ENCODE measurements around the gene MYO3B. TPM values are rescaled to one million over a fixed set of nuclear protein-coding genes. Genes with fewer than 3 reads are reported as not detected.

MYO3B gene
- total RNA-seq, 1 donor from 2014 or later, result 0.05 TPM

DNA sequence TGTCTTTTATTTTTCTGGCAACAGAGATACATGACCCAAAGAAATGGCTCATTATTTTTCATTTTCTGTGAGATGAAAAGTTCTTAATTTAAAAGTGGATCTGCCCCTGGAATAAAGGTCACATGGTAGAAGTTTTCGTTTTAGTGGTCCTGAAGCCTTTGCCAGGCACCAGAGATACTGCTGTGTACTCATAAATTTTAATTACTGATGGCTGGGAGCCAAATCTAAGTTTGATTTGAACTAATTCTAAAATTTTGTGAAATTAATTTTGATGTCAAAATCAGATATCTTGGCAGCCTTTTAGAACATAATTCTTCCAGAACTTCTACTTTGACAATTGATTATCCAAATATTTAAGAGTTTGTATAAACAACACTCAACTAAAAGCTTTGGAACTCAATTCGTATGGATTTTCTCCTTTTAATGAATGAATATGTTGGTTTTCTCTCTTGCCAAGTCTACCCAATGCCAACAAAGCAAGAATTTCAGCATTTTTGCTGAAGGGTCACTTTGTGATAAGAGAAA is 408.7 kb downstream of the MYO3B start:
- DNase-seq, result no peak
- no peak overlapping the region for H3K4me3 ChIP-seq
- no peaks in the 10 kb centered on the region for H3K9me3 ChIP-seq (replicated peaks)
- intact Hi-C loops (cut with micrococcal nuclease), result no loop called here
- H3K27me3 ChIP-seq (ENCODE audit: low read depth), result peaks cover 3% of the 10 kb centered on the region
- H3K4me1 ChIP-seq, result no peaks in the 10 kb centered on the region
- TF ChIP-seq, protein P1, sequence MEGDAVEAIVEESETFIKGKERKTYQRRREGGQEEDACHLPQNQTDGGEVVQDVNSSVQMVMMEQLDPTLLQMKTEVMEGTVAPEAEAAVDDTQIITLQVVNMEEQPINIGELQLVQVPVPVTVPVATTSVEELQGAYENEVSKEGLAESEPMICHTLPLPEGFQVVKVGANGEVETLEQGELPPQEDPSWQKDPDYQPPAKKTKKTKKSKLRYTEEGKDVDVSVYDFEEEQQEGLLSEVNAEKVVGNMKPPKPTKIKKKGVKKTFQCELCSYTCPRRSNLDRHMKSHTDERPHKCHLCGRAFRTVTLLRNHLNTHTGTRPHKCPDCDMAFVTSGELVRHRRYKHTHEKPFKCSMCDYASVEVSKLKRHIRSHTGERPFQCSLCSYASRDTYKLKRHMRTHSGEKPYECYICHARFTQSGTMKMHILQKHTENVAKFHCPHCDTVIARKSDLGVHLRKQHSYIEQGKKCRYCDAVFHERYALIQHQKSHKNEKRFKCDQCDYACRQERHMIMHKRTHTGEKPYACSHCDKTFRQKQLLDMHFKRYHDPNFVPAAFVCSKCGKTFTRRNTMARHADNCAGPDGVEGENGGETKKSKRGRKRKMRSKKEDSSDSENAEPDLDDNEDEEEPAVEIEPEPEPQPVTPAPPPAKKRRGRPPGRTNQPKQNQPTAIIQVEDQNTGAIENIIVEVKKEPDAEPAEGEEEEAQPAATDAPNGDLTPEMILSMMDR (IDR thresholded peaks at IDR 0.05; ENCODE audit: borderline replicate concordance), result no peak
- H3K27ac ChIP-seq (replicated peaks), result no peak overlapping the region
- H3K36me3 ChIP-seq, result no peaks in the 10 kb centered on the region

DNA sequence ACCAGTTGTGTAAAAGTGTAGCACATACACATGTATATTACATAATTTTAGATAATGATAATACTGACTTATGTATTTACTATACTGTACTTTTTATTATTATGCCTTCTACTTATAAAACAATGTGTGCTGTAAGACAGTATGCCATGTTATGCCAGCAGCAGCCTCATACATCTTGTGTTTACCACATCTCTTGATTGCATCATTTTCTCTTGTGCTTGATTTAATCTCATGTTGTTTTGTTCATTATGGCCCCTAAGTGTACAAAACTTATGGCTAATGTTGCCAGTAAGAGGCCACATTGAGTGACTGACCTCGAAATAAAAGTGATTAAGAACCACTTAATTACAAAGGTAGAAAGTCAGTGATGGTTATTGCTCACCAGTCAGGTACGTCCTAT is 409.2 kb downstream of the MYO3B start:
- Histone ChIP-seq H3K27me3 (ENCODE audit: low read depth) (peaks cover 3% of the 10 kb centered on the region), H3K4me1 (no peaks in the 10 kb centered on the region), H3K36me3 (no peaks in the 10 kb centered on the region), H3K9me3 (replicated peaks) (no peaks in the 10 kb centered on the region), H3K4me3 (no peak overlapping the region), H3K27ac (replicated peaks) (no peak overlapping the region)
- TF ChIP-seq, protein P1 (IDR thresholded peaks at IDR 0.05; ENCODE audit: borderline replicate concordance), result no peak
- intact Hi-C loops (cut with micrococcal nuclease), result no loop called here
- no peak for DNase-seq

DNA sequence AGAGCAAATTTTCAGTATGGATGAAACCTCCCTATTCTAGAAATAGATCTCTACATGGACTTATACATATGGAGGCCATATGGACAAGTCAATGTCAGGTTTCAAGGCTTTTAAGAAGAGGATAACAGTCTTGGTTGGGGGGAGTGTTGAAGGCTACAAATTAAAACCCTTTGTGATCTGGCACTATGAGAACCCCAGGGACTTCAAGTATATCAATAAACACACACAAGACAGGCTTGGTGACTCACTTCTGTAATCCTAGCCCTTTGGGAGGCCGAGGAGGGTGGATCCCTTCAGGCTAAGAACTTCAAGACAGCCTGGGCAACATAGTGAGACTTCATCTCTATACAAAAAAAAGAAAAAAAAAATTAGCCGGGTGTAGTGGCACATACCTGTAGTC is 410.0 kb downstream of the MYO3B start:
- H3K27ac ChIP-seq (replicated peaks), result no peak overlapping the region
- intact Hi-C loops (cut with micrococcal nuclease), result no loop called here
- H3K27me3 ChIP-seq (ENCODE audit: low read depth), result peaks cover 3% of the 10 kb centered on the region
- TF ChIP-seq, protein P1 (IDR thresholded peaks at IDR 0.05; ENCODE audit: borderline replicate concordance), result no peak
- no peak overlapping the region for H3K4me3 ChIP-seq
- no peak for DNase-seq
- no peaks in the 10 kb centered on the region for H3K36me3 ChIP-seq
- H3K4me1 ChIP-seq, result no peaks in the 10 kb centered on the region
- H3K9me3 ChIP-seq (replicated peaks), result no peaks in the 10 kb centered on the region

DNA sequence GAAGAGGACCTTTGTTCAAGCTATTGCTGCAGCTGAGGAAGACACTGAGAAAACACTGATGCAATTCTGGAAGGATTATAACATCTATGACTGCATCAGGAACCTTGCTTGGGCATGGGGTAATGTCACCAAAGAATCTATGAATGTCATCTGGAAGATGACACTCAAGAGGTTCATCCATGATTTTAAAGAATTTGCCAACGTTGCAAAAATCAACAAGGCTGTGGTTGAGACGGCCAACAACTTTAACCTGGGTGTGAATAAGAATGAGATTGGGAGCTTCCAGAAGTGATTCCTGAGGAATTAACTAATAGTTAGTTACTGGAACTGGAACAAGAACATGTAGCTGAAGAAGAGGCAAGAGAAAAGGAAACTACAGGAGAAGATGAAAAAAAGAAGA is 410.8 kb downstream of the MYO3B start:
- intact Hi-C loops (cut with micrococcal nuclease), result no loop called here
- no peaks in the 10 kb centered on the region for H3K36me3 ChIP-seq
- no peak overlapping the region for H3K27ac ChIP-seq (replicated peaks)
- H3K27me3 ChIP-seq (ENCODE audit: low read depth), result peaks cover 3% of the 10 kb centered on the region
- TF ChIP-seq, protein P1 (IDR thresholded peaks at IDR 0.05; ENCODE audit: borderline replicate concordance), result no peak
- no peak overlapping the region for H3K4me3 ChIP-seq
- H3K4me1 ChIP-seq, result no peaks in the 10 kb centered on the region
- H3K9me3 ChIP-seq (replicated peaks), result no peaks in the 10 kb centered on the region
- DNase-seq, result no peak

DNA sequence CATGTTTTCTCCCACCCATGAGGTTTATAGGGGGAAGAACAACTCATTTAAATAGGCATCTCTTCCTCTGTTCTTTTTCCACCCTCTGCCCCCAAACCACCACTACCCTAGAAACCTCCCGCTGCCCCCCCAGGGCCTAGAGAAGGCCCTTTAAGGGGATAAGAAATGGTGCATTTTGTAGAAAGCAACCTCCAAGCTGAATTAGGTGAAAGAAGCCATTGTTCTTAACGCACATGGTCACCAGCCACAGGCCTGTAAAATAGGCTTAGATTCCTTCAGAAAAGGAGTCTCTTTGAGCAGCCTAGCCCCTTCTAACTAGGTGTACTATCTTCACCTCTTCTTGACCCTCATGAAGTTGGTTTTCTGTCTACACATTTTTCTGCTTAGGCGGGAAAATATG is 418.6 kb downstream of the MYO3B start:
- no peaks in the 10 kb centered on the region for H3K27me3 ChIP-seq (ENCODE audit: low read depth)
- intact Hi-C loops (cut with micrococcal nuclease), result no loop called here
- H3K4me3 ChIP-seq, result no peak overlapping the region
- H3K27ac ChIP-seq (replicated peaks), result no peak overlapping the region
- no peaks in the 10 kb centered on the region for H3K4me1 ChIP-seq
- DNase-seq, result no peak
- no peaks in the 10 kb centered on the region for H3K9me3 ChIP-seq (replicated peaks)
- TF ChIP-seq, protein P1 (IDR thresholded peaks at IDR 0.05; ENCODE audit: borderline replicate concordance), result no peak
- no peaks in the 10 kb centered on the region for H3K36me3 ChIP-seq

DNA sequence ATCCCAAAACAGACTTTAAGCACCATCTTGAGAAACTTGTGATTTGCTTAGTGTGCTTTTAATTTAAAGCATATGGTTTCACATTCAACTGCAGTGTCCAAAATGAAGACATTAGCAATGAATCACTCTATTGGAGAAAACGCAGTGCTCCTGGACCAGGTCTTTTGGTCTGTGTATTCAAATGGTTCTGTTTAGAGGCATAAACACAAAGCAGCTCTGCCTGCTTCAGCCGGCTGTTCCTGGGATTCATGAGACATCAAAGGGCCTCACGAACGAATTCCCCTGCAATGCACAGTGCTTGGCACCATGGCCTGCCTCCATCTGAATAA is 420.1 kb downstream of the MYO3B start:
- Histone ChIP-seq H3K4me3 (no peak overlapping the region), H3K27me3 (ENCODE audit: low read depth) (no peaks in the 10 kb centered on the region), H3K4me1 (no peaks in the 10 kb centered on the region), H3K27ac (replicated peaks) (no peak overlapping the region), H3K9me3 (replicated peaks) (no peaks in the 10 kb centered on the region), H3K36me3 (no peaks in the 10 kb centered on the region)
- no peak for DNase-seq
- TF ChIP-seq, protein P1 (IDR thresholded peaks at IDR 0.05; ENCODE audit: borderline replicate concordance), result no peak
- intact Hi-C loops (cut with micrococcal nuclease), result no loop called here
